Osteocyte (in vitro differentiated cells): Measurements from ENCODE around the gene SPI1. TPM values are rescaled to one million over a fixed set of nuclear protein-coding genes. Genes with fewer than 3 reads are reported as not detected.

Experiments used
- DNase-seq: peaks from one replicate; pipeline ENCODE4 v3.0.0; 2021; ENCODE audit warnings: mixed read lengths; ENCODE audit not compliant: unreplicated experiment; ENCODE audit errors: extremely low spot score
- H3K27ac Mint-ChIP-seq: one replicate; pipeline ENCODE4 v1.8.0; 2021; ENCODE audit warnings: mild to moderate bottlenecking, mixed read lengths; ENCODE audit not compliant: unreplicated experiment
- H3K27me3 Mint-ChIP-seq: one replicate; pipeline ENCODE4 v1.8.0; 2021; ENCODE audit warnings: mixed read lengths; ENCODE audit not compliant: unreplicated experiment
- H3K36me3 Mint-ChIP-seq: one replicate; pipeline ENCODE4 v1.8.0; 2021; ENCODE audit warnings: mixed read lengths; ENCODE audit not compliant: unreplicated experiment
- H3K4me1 Mint-ChIP-seq: one replicate; pipeline ENCODE4 v1.8.0; 2021; ENCODE audit warnings: mixed read lengths; ENCODE audit not compliant: unreplicated experiment
- H3K4me3 Mint-ChIP-seq: one replicate; pipeline ENCODE4 v1.8.0; 2021; ENCODE audit warnings: mild to moderate bottlenecking, moderate library complexity, mixed read lengths; ENCODE audit not compliant: unreplicated experiment
- H3K9me3 Mint-ChIP-seq: one replicate; pipeline ENCODE4 v1.8.0; 2021; ENCODE audit warnings: mixed read lengths; ENCODE audit not compliant: unreplicated experiment
- total RNA-seq: library from RNA; stranded (reverse); gene quantifications from 2 replicates; pipeline ENCODE4 v1.2.1, GENCODE V29; 2021
- TF ChIP-seq, protein P1 (sequence below): fragments of 200-600 bp; sonication (generic); IDR thresholded peaks from 2 replicates; pipeline ENCODE4 v1.5.0; 2021; ENCODE audit warnings: antibody characterized with exemption, mild to moderate bottlenecking, moderate library complexity

Gene SPI1
- total RNA-seq, 1 donor from 2014 or later = not detected

DNA sequence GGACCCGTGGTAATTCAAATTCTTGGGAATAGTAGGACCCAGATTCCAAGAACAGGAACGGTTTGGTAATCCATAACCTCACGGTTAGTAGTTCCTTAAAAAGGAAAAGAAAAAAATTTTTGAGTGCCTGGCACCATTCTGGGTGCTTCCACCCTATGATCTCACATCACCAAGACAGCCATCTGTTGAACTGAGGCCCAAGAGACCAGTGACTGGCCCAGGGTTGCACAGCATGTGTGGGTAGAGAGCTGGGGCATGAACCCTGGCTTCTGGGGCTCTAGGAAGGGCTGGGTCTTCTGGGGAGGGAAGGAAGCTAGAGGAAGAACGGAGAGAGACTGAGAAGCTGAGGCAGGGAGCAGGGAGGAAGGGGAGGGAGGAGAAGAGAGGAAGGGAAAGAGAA, 4.7 kb upstream of the SPI1 start:
- Mint-ChIP-seq H3K9me3 (no peaks in the 10 kb centered on the region), H3K4me3 (no peak overlapping the region), H3K27ac (no peak overlapping the region), H3K27me3 (no peaks in the 10 kb centered on the region), H3K36me3 (no peaks in the 10 kb centered on the region), H3K4me1 (no peaks in the 10 kb centered on the region)
- TF ChIP-seq, protein P1, sequence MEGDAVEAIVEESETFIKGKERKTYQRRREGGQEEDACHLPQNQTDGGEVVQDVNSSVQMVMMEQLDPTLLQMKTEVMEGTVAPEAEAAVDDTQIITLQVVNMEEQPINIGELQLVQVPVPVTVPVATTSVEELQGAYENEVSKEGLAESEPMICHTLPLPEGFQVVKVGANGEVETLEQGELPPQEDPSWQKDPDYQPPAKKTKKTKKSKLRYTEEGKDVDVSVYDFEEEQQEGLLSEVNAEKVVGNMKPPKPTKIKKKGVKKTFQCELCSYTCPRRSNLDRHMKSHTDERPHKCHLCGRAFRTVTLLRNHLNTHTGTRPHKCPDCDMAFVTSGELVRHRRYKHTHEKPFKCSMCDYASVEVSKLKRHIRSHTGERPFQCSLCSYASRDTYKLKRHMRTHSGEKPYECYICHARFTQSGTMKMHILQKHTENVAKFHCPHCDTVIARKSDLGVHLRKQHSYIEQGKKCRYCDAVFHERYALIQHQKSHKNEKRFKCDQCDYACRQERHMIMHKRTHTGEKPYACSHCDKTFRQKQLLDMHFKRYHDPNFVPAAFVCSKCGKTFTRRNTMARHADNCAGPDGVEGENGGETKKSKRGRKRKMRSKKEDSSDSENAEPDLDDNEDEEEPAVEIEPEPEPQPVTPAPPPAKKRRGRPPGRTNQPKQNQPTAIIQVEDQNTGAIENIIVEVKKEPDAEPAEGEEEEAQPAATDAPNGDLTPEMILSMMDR = no peak
- no peak for DNase-seq

DNA sequence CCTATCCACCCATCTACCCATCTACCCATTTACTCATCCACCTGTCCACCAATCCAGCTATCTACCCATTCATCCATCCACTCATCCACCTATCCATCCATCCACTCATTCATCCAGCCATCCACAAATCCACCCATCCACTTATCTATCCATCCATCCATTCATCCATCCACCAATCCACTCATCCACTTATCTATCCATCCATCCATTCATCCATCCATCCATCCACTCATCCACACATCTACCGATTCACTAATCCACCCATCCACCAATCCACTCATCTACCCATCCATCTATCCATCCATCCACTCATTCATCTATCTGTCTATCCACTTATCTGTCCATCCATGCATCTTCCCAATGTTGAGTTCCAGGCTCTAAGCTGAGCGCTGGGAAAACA, 1.7 kb upstream of the SPI1 start:
- Mint-ChIP-seq H3K27ac (no peak overlapping the region), H3K4me1 (no peaks in the 10 kb centered on the region), H3K27me3 (no peaks in the 10 kb centered on the region), H3K36me3 (no peaks in the 10 kb centered on the region), H3K4me3 (no peak overlapping the region), H3K9me3 (no peaks in the 10 kb centered on the region)
- TF ChIP-seq, protein P1 = no peak
- DNase-seq = no peak

DNA sequence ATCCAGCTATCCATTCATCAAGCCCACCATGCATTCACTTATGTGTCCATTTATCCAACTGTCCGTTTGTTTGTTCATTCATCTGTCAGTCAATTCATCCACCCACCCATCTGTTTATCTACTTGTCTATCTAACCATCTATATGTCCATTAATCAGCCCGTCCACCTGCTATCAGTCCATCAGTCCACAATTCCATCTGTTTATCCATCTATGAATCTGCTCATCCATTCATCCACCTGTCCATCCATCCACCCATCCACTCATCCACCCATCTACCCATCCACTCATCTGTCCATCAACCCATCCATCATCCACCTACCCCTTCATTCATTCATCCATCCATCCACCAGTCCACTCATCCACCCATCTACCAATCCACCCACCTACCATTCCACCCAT, 970 bp upstream of the SPI1 start:
- Mint-ChIP-seq H3K27me3 (no peaks in the 10 kb centered on the region), H3K4me1 (no peaks in the 10 kb centered on the region), H3K4me3 (no peak overlapping the region), H3K36me3 (no peaks in the 10 kb centered on the region), H3K9me3 (no peaks in the 10 kb centered on the region), H3K27ac (no peak overlapping the region)
- TF ChIP-seq, protein P1 = no peak
- DNase-seq = no peak

DNA sequence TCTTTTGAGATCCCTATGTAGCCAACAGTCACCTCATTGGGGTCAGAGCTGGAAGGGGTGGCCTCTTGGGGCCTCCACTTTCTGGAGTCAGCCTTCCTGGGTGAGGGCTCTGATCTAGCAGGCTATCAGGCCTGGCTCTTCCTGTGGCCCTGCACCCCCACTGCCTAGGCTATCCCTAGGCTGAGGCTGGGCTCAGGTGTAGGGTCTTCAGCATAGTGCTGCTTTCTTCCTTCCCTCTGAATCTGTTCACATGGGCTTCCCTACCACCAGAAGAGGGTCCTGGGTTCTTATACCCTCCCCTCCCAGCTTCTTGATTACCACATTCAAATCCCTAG, 456 bp upstream of the SPI1 start:
- no peak overlapping the region for H3K27ac Mint-ChIP-seq
- H3K4me3 Mint-ChIP-seq = no peak overlapping the region
- DNase-seq = no peak
- H3K4me1 Mint-ChIP-seq = no peaks in the 10 kb centered on the region
- no peaks in the 10 kb centered on the region for H3K9me3 Mint-ChIP-seq
- no peaks in the 10 kb centered on the region for H3K36me3 Mint-ChIP-seq
- TF ChIP-seq, protein P1 = no peak
- no peaks in the 10 kb centered on the region for H3K27me3 Mint-ChIP-seq

DNA sequence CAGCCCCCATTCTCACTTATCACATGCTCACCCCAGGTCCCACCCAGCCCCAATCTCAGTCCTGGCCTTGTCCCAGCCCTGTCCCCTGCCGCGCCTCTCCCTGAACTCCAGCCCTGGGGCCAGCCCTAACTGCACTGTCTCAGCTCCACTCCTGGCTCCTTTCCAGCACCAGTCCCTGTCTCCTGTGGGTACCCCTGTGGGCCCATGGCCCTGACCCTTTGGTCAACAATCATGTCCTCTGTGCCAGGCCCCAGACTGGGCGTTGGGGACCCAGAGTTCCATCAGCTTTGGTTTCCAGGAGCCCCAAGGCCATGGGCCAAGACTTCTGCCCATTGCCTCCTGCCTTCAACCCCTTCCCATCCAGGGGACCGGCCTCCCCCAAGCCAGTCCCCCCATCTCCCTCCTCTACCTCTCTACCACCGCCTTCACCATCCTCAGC, 757 bp downstream of the SPI1 start:
- Mint-ChIP-seq H3K27me3 (no peaks in the 10 kb centered on the region), H3K4me1 (no peaks in the 10 kb centered on the region), H3K27ac (no peak overlapping the region), H3K9me3 (no peaks in the 10 kb centered on the region), H3K4me3 (no peak overlapping the region), H3K36me3 (no peaks in the 10 kb centered on the region)
- TF ChIP-seq, protein P1 = no peak
- DNase-seq = peak; percentile 80
